Activated CD8-positive, alpha-beta memory T cell treated with anti-CD3 and anti-CD28 coated beads, Interleukin-2, amount 10 ng/mL, durations not matched to agents 7 days and 5 days (primary cell): ENCODE measurements around the gene ADCY9. TPM values are rescaled to one million over a fixed set of nuclear protein-coding genes. Genes with fewer than 3 reads are reported as not detected.

ENCODE experiments used
- ATAC-seq: fragments of 150-1000 bp; cut with Tn5 transposase; one replicate; pipeline ENCODE4 v1.10.0; 2021; ENCODE audit warnings: moderate library complexity
- CTCF ChIA-PET: fragments of 350-600 bp; sonication (Branson Sonifier 250); formaldehyde crosslinking; loops from one replicate; lab custom pipeline; 2021; ENCODE audit warnings: antibody characterized with exemption; lab: Charles Lee
- DNase-seq: peaks from one replicate; pipeline ENCODE4 v3.0.0-alpha.2; 2020
- H3K27ac Mint-ChIP-seq: one replicate; pipeline ENCODE4 v1.8.0; 2021; ENCODE audit warnings: mild to moderate bottlenecking, mixed read lengths
- H3K27me3 Mint-ChIP-seq: one replicate; pipeline ENCODE4 v1.8.0; 2021; ENCODE audit warnings: mixed read lengths
- H3K36me3 Mint-ChIP-seq: one replicate; pipeline ENCODE4 v1.8.0; 2021; ENCODE audit warnings: mild to moderate bottlenecking, mixed read lengths
- H3K4me1 Mint-ChIP-seq: one replicate; pipeline ENCODE4 v1.8.0; 2021; ENCODE audit warnings: mixed read lengths
- H3K4me3 Mint-ChIP-seq: one replicate; pipeline ENCODE4 v1.8.0; 2021; ENCODE audit warnings: mild to moderate bottlenecking, moderate library complexity, mixed read lengths
- H3K9me3 Mint-ChIP-seq: one replicate; pipeline ENCODE4 v1.8.0; 2022; ENCODE audit warnings: low read depth, mixed read lengths
- total RNA-seq, 2 experiments: library from RNA; stranded (reverse); gene quantifications; one replicate each; pipeline ENCODE4 v1.2.3, GENCODE V29; 2021

The ADCY9 gene
- total RNA-seq, 2 experiments from 2014 or later, result 8.6 to 11.0 TPM

- DNase-seq (no peak), ATAC-seq (no peak)
- no peak overlapping the region for H3K4me3 Mint-ChIP-seq
- no peaks in the 10 kb centered on the region for H3K27me3 Mint-ChIP-seq
- no peak overlapping the region for H3K27ac Mint-ChIP-seq
- H3K36me3 Mint-ChIP-seq, result no peaks in the 10 kb centered on the region
- CTCF ChIA-PET, result no interaction called here
- no peaks in the 10 kb centered on the region for H3K4me1 Mint-ChIP-seq
- H3K9me3 Mint-ChIP-seq, result no peaks in the 10 kb centered on the region
Observed at GRCh38 chr16:3912897-3913296, 203.3 kb downstream of the ADCY9 start.

Other genes with a start within 250 kb of the ADCY9 start
- 10 to 100 TPM; 49.2 to 53.2 TPM for gene CREBBP, start 235.7 kb downstream of the ADCY9 start, total RNA-seq
- not detected for gene SRL, start 125.6 kb upstream of the ADCY9 start, total RNA-seq
- gene TFAP4, start 156.6 kb upstream of the ADCY9 start, total RNA-seq, result 10 to 100 TPM; 18.0 to 27.2 TPM
- gene GLIS2, start 199.6 kb upstream of the ADCY9 start, total RNA-seq, result under 1 TPM; 0.55 to 0.63 TPM
- gene PAM16, start 234.9 kb upstream of the ADCY9 start, total RNA-seq, result 10 to 100 TPM; 47.5 to 49.4 TPM